NCI-H2196 treated with DMSO at 0.1 percent for 48 hours (cell line): ENCODE data around the gene RAPH1.
"Not testable (repeated sequence)": the region's sequence is repeated elsewhere in the genome, so short reads cannot be mapped to it uniquely, and the experiment has no call there.

Experiments used
- DNase-seq: peaks from one replicate; lab custom pipeline; 2025; ENCODE audit not compliant: unreplicated experiment; lab: John Stamatoyannopoulos, UW

Gene RAPH1

GRCh38 chr2:203372706-203373105 lies 162.4 kb downstream of the RAPH1 start:
- DNase-seq: not testable (repeated sequence)

GRCh38 chr2:203366639-203367466 lies 168.2 kb downstream of the RAPH1 start:
- no peak for DNase-seq

- no peak for DNase-seq
Measured at GRCh38 chr2:203361922-203362321, 173.2 kb downstream of the RAPH1 start.

GRCh38 chr2:203361495-203361894 lies 173.6 kb downstream of the RAPH1 start:
- DNase-seq: no peak

- no peak for DNase-seq
Measured at GRCh38 chr2:203360833-203361430, 174.2 kb downstream of the RAPH1 start.

GRCh38 chr2:203359450-203359849 lies 175.7 kb downstream of the RAPH1 start:
- DNase-seq: no peak

- no peak for DNase-seq
Measured at GRCh38 chr2:203354966-203355365, 180.1 kb downstream of the RAPH1 start.

GRCh38 chr2:203352604-203353255 lies 182.4 kb downstream of the RAPH1 start:
- DNase-seq: no peak

GRCh38 chr2:203347375-203347774 lies 187.7 kb downstream of the RAPH1 start:
- DNase-seq: no peak

- DNase-seq: no peak
Measured at GRCh38 chr2:203346612-203347011, 188.5 kb downstream of the RAPH1 start.

- DNase-seq: no peak
Measured at GRCh38 chr2:203344667-203345066, 190.4 kb downstream of the RAPH1 start.
